GM12891 (cell line): Measurements from ENCODE around the gene HARBI1.

Experiments
- PAX5 ChIP-seq: IDR thresholded peaks from 2 replicates; pipeline ENCODE4 v1.6.1; 2011; ENCODE audit warnings: low read length, moderate library complexity, mild to moderate bottlenecking; ENCODE audit not compliant: insufficient read depth, severe bottlenecking
- POLR2A ChIP-seq: IDR thresholded peaks from 2 replicates; pipeline ENCODE4 v1.6.1; 2011; ENCODE audit warnings: low read depth, low read length, control low read depth
- POLR2AphosphoS5 ChIP-seq: IDR thresholded peaks from 2 replicates; pipeline ENCODE4 v1.6.1; 2011; ENCODE audit warnings: low read depth, low read length, control low read depth
- POU2F2 ChIP-seq: IDR thresholded peaks from 2 replicates; pipeline ENCODE4 v1.6.1; 2011; ENCODE audit warnings: low read depth, mild to moderate bottlenecking, control low read depth, low read length, moderate library complexity
- SPI1 ChIP-seq: IDR thresholded peaks from 2 replicates; pipeline ENCODE4 v1.6.1; 2011; ENCODE audit warnings: low read depth, low read length, control low read depth
- TAF1 ChIP-seq: IDR thresholded peaks from 2 replicates; pipeline ENCODE4 v1.6.1; 2011; ENCODE audit warnings: low read depth, low read length, control low read depth

DNA sequence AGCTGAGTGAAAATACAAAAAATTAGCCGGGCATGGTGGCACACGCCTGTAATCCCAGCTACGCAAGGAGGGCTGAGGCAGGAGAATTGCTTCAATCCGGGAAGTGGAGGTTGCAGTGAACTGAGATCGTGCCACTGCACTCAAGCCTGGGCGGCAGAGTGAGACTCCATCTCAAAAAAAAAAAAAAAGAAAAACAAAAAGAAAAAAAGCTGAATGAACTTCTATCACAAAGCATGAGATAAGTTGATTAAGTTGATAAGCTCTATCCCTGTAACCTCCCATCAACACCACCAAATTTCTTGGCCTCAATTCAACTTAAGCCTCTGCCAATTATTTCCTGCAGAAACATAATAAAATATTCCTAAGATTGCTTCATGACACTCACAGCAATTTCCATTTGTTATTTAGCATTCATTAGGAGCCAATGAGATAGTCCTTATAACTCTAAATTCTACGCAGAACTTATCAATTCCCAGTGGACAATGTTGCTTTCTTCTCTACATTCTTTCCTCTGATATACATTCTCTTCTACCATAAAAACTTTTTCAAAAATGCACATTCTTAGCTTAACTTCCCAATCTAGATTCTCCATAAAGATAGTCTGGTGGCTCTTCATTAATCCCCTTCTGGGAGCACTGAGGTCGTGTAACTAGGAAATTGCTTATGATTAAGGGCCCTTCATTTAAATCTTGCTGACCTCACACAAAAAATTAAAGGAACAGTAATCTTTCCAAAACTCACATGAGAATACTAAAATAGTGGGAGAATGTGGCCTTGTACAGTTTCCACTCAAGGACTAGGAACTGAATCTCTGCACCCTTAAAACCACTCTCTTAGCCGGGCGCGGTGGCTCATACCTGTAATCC, 26.1 kb downstream of the HARBI1 start:
- no peak for TF ChIP-seq TAF1
- TF ChIP-seq POLR2AphosphoS5, result no peak
- no peak for TF ChIP-seq POLR2A
- no peak for TF ChIP-seq PAX5
- no peak for TF ChIP-seq SPI1
- no peak for TF ChIP-seq POU2F2
